GM18870 (cell line): Measurements from ENCODE around the gene SPRR2A.
"Not testable (repeated sequence)": the region's sequence is repeated elsewhere in the genome, so short reads cannot be mapped to it uniquely, and the experiment has no call there.

ENCODE experiments used
- ATAC-seq: cut with Tn5 transposase; IDR thresholded peaks from one replicate; pipeline ENCODE4 v1.9.1; 2021; ENCODE audit warnings: moderate library complexity; ENCODE audit not compliant: unreplicated experiment

Gene SPRR2A

DNA sequence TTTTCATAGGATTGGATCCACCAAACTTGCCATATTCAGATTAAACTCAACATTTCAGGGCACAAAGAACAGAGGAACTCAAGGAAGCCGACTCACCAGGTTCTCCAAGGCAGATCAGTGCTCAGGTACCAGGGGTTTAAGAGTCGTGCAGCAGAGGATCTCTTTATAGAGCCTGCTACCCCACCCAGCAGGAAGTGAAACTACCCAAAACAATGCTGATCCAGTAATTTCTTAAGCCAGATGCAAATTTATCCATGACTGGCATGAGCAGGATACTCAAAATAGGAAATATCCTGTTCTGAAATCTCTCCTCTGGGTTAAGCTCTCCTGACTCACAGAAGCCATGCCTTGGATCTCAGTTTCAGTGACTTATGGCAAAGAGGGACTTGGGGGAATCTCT, at the start of gene SPRR2A:
SPRR2A (minus strand) TSS at position 138 of the 400 bp plus-strand sequence. CDS start 777 bp downstream, outside the sequence.
- ATAC-seq: no peak

DNA sequence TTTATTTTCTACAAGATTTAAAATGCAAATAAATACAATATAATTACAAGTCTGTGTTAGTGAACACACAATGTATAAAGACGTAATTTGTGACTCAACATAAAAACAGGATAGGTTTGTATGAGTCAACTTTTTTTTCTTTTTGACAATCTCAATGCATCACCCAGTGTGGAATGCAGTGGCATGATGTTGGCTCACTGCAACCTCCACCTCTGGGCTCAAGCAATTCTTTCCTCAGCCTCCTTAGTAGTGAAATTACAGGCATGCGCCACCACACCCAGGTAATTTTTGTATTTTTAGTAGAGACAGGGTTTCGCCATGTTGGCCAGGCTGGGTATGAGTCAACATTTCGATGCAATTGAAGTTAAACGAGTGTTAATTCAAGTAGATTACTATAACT, 42.9 kb upstream of the SPRR2A start:
- ATAC-seq: no peak

DNA sequence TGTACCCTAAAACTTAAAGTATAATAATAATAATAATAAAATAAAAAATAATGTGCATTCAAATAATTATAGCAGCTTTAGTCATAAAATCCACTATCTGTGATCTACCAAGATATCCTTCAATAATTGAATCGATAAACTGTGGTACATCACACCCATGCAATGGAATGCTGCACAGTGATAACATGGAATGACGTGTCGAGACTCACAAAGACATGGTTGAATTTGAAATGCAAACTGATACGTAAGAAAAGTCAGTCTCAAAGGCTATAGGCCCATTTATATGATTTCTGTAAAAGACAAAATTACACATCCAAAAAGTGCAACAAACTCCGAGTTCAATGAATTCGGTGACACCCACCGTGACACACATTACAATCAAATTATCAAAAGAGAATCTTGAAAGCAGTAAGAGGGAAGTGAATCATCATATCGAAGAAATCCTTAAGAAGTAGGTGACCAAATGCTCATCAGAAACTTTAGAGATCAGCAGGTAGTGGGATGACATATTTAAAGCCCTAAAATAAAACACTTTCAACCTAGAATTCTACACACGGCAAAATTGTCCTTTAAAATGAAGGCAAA, 42.2 kb upstream of the SPRR2A start:
- no peak for ATAC-seq

DNA sequence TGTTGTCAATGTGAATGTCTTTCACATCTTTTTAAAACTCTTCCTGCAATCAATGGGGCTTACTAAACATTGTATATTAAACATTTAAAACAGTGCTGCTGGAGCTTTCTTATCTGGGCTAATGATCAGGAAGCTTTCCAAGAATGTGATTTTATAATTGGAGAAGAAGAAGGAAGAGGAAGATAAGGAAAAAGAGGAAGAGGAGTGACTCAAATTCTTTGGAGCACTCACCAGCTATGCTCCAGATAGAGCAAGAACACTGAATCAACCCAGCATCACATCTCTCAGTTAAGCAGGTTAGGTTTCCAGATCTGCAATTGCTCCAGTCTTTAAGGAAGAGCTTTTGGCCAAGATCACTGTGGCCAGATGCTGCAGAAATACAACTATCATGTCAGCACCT, 38.5 kb upstream of the SPRR2A start:
- no peak for ATAC-seq

DNA sequence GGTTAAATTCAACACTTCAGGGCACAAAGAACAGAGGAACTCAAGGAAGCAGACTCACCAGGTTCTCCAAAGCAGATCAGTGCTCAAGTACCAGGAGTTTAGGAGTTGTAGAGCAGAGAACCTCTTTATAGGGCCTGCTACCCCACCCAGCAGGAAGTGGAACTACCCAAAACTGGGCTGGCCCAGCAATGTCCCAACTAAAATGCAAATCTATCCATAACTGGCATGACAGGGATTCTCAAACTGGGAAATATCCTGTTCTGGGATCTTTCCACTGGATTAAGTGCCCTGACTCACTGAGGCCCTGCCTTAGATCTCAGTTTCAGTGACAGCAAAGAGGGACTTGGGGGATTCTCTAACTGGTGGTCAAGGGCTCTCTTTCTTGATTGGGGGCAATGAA, 37.1 kb upstream of the SPRR2A start, which contains the start of gene SPRR2E:
SPRR2E (minus strand) TSS at position 101 of the 400 bp plus-strand sequence. CDS start 775 bp downstream, outside the sequence.
- ATAC-seq: no peak

DNA sequence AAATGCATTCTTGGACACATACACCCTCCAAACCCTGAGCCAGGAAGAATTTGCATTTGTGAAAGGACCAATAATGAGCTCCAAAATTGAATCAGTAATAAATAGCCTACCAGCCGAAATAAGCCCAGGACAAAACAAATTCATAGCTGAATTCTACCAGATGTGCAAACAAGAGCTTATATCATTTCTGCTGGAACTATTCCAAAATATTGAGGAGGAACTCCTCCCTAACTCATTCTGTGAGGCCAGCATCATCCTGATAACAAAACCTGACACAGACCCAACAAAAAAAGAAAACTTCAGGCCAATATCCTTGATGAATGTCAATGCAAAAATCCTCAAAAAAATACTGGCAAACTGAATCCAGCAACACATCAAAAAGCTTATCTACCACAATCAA, 30.3 kb upstream of the SPRR2A start:
- no peak for ATAC-seq

DNA sequence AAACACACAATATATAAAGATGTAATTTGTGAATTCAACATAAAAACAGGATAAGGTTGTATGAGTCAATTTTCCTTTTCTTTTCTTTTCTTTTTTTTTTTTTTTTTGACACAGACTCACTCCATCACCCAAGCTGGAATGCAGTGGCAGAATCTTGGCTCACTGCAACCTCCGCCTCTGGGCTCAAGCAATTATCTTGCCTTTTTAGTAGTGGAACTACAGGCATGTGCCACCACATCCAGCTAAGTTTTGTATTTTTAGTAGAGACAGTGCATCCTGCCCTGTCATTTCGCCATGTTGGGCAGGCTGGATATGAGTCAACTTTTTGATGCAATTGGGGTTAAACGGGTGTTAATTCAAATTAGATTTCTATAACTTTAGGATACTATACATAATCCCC, 24.4 kb upstream of the SPRR2A start:
- no peak for ATAC-seq

DNA sequence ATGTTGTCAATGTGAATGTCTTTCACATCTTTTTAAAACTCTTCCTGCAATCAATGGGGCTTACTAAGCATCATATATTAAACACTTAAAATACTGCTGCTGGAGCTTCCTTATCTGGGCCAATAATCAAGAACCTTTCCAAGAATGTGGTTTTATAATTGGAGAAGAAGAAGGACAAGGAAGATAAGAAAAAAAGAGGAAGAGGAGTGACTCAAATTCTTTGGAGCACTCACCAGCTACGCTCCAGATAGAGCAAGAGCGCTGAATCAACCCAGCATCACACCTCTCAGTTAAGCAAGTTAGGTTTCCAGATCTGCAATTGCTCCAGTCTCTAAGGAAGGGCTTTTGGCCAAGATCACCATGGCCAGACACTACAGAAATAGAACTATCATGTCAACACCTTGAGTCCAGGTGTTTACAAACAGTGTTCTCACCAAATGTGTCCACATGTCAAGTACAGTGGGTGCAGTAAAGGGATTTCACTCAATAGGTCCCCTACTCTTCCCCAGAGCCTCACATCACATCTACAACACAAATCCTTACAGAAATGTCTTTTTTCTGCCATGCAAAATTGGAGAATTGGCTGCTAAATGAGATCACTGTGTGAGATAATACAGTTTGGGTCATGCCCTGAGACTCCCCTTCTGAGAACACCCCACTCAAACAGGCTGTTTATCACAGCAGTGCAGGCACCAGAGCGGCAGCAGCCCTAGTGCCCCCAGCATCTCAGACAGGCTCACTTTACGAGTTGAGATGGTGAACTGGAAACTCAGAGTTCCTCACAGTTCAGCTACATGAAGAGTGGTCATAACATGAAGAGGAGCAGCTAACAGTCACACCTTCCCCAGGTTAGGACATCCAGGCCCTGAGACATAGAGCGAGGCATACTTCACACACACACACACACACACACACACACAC, 15.8 kb upstream of the SPRR2A start:
- no peak for ATAC-seq

DNA sequence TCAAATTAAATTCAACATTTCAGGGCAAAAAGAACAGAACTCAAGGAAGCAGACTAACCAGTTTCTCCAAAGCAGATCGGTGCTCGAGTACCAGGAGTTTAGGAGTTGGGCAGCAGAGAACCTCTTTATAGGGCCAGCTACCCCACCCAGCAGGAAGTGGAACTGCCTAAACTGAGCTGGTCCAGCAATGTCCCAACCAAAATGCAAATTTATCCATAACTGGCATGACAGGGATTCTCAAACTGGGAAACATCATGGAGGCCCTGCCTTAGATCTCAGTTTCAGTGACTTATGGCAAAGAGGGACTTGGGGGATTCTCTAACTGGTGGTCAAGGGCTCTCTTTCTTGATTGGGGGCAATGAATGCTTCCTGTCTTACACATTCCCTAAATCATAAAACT, 14.2 kb upstream of the SPRR2A start, which contains the start of gene SPRR2B:
SPRR2B (minus strand) TSS at position 101 of the 400 bp plus-strand sequence. CDS start 772 bp downstream, outside the sequence.
- no peak for ATAC-seq

DNA sequence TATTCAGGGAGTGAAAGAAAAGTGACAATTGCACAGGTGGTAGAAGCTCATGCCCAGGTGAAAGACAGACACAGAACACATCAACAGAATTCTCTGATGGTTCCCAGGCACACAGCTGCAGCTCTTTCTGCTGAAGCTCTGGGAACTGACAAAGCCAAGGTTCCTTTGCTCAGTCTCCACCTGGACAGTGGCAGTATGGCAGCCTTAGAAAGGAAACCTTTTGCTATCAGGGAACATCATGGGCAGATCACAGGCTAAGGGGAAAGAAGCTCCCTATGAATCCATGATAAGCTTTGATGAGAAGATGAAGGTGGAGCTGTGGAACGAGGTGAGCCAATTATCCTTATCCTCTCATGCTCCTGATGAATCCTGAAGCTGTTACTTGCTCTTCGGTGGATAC, 12.9 kb upstream of the SPRR2A start:
- ATAC-seq: no peak

DNA sequence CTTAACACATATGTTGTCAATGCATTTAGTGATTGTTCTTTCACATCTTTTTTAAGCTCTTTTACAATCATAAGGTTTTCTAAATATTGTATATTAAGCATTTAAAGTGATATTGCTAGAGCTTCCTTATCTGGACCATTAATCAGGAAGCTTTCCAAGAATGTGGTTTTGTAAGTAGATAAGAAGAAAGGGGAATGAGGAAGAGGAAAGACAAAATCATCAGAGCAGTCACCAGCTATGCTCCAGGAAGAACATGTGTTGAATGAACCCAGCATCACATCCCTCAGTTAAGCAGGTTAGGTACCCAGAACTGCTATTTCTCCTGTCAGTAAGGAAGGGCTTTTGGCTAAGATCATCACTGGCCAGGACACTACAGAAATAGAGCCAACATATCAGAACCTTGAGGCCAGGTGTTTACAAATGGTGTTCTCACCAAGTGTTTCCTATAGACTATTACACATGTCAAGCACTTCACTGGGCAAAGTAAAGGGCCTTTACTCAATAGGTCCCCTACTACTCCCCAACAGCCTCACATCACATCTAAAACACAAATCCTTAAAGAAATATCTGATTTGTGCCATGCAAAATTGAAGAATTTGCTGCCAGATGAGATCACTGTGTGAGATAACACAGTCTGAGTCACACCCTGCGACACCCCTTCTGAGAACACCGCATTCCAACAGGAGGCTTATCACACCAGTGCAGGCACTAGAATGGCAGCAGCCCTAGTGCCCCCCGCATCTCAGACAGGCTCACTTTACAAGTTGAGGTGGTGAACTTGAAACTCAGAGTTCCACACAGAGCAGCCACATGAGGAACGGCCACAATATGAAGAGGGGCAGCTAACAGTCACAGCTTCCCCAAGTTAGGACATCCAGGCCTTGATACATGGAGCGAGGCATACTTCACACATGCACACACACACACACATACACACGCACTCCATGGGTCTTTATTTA, 1.8 kb upstream of the SPRR2A start:
- ATAC-seq: no peak

DNA sequence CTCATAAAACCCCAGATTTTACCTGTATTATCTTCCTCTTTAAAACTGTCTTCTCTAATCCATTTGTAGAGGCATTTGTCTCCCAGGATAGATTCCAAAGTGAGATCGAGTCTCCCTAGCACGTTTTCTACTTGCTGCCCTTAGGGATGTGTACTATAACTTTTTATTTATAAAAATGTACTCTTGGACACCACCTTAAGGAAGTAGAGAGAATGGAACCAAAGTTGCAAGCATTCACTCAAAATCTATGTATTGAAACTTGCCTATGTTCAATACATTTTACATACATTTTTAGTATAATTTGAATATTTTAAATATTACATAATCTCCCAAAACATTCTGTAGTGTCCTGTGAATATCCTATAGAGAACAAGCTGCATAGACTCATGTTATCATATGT, 842 bp upstream of the SPRR2A start:
- no peak for ATAC-seq

DNA sequence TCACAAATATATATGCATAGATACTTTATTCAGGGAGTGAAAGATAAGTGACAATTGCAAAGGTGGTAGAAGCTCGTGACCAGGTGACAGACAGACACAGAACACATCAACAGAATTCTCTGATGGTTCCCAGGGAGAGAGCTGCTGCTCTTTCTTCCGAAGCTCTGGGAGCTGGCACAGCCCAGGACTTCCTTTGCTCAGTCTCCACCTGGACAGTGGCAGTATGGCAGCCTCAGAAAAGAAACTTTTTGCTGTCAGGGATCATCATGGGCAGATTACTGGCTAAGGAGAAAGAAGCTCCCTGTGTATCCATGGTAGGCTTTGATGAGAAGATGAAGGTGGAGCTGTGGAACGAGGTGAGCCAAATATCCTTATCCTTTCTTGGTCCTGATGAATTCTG, 1.2 kb downstream of the SPRR2A start:
- not testable (repeated sequence) for ATAC-seq

DNA sequence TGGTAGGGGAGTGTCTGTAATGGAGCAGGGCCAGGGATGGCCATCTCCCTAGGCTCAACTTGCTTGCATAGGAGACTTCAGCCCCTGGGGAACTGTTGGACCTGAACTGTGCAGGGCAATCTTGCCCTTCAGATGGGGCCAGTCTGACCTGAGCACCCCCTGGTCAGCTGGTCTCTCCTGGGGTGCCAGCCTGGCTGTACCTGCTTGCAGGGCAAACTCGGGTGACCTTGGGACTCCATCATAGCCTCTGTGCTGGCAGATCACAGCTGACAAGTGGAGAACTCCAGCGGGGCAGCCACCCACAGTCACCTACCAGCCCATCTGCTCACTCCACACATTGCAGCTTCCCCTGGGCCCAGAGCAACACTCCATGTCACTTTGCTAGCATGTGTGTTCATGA, 8.1 kb downstream of the SPRR2A start:
- ATAC-seq: no peak

DNA sequence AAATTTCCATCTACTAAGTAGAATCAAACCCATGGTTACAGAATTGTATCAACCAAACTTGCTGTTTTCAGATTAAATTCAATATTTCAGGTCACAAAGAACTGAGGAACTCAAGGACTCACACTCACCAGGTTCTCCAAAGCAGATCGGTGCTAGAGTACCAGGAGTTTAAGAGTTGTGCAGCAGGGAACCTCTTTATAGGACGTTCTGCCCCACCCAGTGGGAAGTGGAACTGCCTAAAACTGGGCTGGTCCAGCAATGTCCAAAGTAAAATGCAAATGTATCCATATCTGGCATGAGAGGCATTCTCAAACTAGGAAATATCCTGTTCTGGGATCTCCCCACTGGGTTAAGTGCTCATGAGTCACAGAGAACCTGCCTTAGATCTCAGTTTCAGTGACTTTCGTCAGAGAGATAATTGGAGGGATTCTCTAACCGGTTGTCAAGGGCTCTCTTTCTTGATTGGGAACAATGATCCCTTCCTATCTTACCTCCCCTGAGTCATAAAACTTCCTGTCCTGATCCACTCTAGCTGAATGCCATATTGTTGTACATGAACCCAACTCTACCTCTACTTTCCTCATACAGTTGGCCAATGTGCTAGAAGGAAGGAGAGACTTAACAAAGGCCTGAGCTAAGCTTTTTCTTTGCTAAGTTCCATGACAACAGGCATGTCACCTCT, 16.2 kb downstream of the SPRR2A start, which contains the start of gene SPRR2D:
SPRR2D (minus strand) TSS at position 171 of the 682 bp plus-strand sequence. CDS start 774 bp downstream, outside the sequence.
- ATAC-seq: no peak

DNA sequence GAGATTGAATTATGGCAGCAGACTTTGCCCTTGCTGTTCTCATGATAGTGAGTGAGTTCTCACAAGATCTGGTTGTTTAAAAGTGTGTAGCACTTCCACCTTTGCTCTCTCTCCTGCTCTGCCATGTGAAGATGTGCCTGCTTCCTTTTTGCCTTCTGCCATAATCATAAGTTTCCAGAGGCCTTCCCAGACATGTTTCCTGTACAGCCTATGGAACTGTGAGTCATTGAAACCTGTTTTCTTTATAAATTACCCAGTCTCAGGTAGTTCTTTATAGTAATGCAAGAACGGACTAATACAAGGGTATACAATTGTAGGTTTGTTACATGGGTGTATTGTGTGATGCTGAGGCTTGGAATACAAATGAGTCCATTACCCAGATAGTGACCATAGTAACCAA, 22.1 kb downstream of the SPRR2A start:
- no peak for ATAC-seq

DNA sequence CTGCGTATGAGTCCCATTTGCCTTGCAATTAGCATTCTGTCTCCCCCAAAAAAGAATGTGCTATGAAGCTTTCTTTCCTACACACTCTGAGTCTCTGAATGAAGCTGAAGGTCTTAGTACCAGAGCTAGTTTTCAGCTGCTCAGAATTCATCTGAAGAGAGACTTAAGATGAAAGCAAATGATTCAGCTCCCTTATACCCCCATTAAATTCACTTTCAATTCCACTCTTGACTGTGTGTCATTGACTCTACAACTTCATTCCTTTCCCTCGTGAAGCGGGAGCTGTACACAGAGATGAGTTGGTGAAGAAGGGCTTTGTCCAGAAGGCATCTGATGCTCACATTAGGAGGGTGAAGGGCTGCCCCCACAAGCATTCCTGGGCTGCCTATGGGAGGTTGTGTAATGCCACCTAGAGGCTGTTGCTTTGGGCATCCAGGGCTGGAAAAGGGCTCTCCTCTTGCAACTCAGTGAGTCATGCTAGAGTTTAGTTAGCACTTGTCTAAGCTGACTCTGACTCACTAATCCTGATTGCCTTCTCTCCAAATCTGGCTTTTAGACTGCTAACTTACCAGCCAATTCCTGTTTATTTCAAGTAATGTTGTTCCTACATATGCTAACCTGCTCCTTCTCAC, 24.5 kb downstream of the SPRR2A start:
- ATAC-seq: no peak

DNA sequence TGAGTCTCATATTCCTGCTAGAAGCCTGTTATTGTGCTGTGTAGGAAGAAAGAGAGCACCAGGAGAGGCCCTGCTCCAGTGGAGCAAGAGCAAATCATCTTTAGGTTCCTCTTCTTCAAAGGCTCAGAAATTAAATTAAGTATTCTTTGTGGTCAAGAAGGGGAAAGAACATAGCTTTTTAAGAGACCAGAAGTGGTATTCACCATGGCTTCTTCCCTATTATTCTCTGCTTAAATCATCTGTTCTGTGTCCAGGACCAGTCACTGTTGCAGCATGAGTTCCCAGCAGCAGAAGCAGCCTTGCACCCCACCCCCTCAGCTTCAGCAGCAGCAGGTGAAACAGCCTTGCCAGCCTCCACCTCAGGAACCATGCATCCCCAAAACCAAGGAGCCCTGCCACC, 25.2 kb downstream of the SPRR2A start:
- no peak for ATAC-seq

DNA sequence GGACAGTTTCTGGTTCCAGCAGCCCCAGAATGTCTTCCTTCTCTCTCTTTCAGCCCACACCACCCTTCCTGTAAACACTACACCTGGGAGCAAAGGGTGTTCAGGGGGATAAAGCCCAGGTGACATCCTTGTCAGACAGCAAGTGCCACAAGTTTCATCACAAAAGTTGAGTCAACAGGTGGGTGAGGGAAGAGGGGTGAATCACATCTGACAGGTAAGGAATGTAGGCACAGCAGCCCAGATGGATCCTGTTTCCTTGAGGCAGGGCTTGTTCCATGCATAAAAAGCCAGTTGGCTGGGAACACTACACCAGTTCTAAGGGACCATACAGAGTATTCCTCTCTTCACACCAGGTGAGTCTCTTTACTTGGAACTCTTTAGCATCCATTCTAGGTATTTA, 26.4 kb downstream of the SPRR2A start, which contains the start of gene SPRR1B:
SPRR1B (plus strand) TSS at position 309 of the 400 bp plus-strand sequence. CDS start 1,143 bp downstream, outside the sequence.
- ATAC-seq: no peak

DNA sequence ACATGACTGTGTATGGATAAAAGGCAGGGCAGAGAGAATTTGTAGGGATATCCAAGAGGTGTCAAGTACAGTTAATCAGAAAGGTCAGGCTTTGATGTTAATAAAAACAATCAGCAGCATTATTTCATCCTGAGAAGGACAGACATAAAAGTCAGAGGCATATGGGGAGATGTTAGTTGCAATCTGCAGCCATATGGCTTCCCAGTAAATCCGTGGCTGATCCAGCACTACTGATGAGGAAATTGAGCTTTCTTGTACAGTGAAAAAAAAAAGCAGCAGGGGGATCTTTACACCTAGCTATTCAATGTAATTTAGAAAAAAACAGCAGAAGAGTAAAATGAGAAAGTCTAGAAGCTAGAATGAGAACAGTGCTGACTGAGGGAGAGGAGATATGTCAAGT, 28.5 kb downstream of the SPRR2A start:
- no peak for ATAC-seq
